Esophagus muscularis mucosa (tissue), 4 donors: ENCODE measurements around the gene PGP. TPM values are rescaled to one million over a fixed set of nuclear protein-coding genes. Genes with fewer than 3 reads are reported as not detected.

ENCODE experiments used
- DNase-seq: peaks from one replicate; pipeline ENCODE4 v3.0.0-alpha.2; 2017; ENCODE audit errors: extremely low spot score
- H3K27ac ChIP-seq, 4 donors: fragments of 200-600 bp; sonication (generic); replicated peaks in 1 of 4; 1 replicate in 3 of 4; 2 replicates in 1 of 4; pipeline ENCODE4 v1.5.1; 2016 to 2019; ENCODE audit warnings: mild to moderate bottlenecking in 1 of 4
- H3K27me3 ChIP-seq, 4 donors: fragments of 200-600 bp; sonication (generic); one replicate each; pipeline versions ENCODE4 v1.5.1 to v1.6.0; 2016 to 2019
- H3K36me3 ChIP-seq, 4 donors: fragments of 200-600 bp; sonication (generic); one replicate each; pipeline ENCODE4 v1.5.1; 2016 to 2019
- H3K4me1 ChIP-seq, 4 donors: fragments of 200-600 bp; sonication (generic); one replicate each; pipeline ENCODE4 v1.5.1; 2016 to 2019
- H3K4me3 ChIP-seq, 4 donors: fragments of 200-600 bp; sonication (generic); 1 replicate in 2 of 4; 2 replicates in 2 of 4; pipeline ENCODE4 v1.5.1; 2016 to 2019; ENCODE audit warnings: mild to moderate bottlenecking in 4 of 4, moderate library complexity in 1 of 4
- H3K9me3 ChIP-seq, 4 donors: fragments of 200-600 bp; sonication (generic); 1 replicate in 3 of 4; 2 replicates in 1 of 4; pipeline ENCODE4 v1.5.1; 2016 to 2019
- EP300 ChIP-seq: sonication (generic); formaldehyde crosslinking; IDR thresholded peaks from one replicate; pipeline ENCODE4 v1.6.1; 2017; ENCODE audit warnings: antibody characterized with exemption
- POLR2A ChIP-seq: fragments of 450-650 bp; IDR thresholded peaks from one replicate; pipeline ENCODE4 v1.6.1; 2017; ENCODE audit warnings: antibody characterized with exemption, moderate library complexity, mild to moderate bottlenecking, low read depth
- POLR2AphosphoS5 ChIP-seq, 2 donors: sonication (generic); formaldehyde crosslinking; IDR thresholded peaks; one replicate each; pipeline ENCODE4 v1.6.1; 2017; ENCODE audit warnings: antibody characterized with exemption in 2 of 2
- WGBS: methylation state at CpG from one replicate; pipeline ENCODE4 v1.1.5; 2018; 5-methylcytosine and 5-hydroxymethylcytosine counted together
- intact Hi-C: fragments of 100-400 bp; cut with DNase I; formaldehyde crosslinking; loops from one replicate; pipeline ENCODE4 v1.15.1; 2023
- total RNA-seq, 4 donors: library from RNA; depleted of rRNA; stranded (reverse); fragments of >200 nt; gene quantifications; one replicate each; pipeline versions ENCODE4 v1.1.0 to v1.2.1, GENCODE V29; 2016
- TF ChIP-seq, protein P1 (sequence below), 3 experiments: fragments of 200-600 bp in 2 of 3; fragments of 450-650 bp in 1 of 3; sonication (generic) in 2 of 3; IDR thresholded peaks; one replicate each; pipeline ENCODE4 v1.5.1; 2017 to 2019; ENCODE audit warnings: antibody characterized with exemption in 3 of 3, mild to moderate bottlenecking in 2 of 3, moderate library complexity in 1 of 3

PGP gene
- total RNA-seq, 4 donors from 2014 or later: 8.9 to 20.0 (median 13.7) TPM

DNA sequence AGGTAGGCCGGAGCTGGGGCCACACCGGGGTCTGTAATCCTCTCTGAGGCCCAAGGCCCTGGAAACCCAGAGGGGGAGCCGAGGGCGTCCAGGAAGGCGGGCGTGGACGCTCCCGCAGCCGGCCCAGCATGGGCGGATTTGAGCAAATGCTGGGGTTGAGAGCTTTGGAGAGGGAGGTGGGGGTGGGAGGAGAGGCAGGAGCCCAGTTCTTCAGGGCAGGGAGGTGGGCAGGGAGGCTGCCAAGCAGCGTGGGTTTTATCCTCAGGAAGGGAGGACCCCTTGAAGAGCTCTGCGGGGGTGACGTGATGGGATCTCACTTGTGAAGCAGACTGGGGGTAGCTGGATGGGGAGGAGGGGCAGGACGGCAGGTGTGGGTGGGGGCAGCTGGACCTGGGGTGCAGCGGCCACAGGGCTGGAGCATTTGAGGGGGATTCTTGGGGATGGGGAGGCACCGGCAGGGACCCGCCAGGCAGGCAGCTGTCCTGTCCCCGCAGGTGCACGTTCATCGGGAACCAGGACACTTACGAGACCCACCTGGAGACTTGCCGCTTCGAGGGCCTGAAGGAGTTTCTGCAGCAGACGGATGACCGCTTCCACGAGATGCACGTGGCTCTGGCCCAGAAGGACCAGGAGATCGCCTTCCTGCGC is 41.8 kb downstream of the PGP start:
- intact Hi-C loops: no loop called here
- Histone ChIP-seq H3K4me1 (peaks cover 0 to 9% (median 0%) of the 10 kb centered on the region in 4 donors), H3K36me3 (peaks cover 78 to 100% (median 93%) of the 10 kb centered on the region in 4 donors), H3K4me3 (no peak overlapping the region), H3K27me3 (no peaks in the 10 kb centered on the region), H3K27ac (no peak overlapping the region), H3K9me3 (no peaks in the 10 kb centered on the region)
- no peak for DNase-seq
- no peak for TF ChIP-seq POLR2AphosphoS5 (IDR thresholded peaks at IDR 0.05)
- TF ChIP-seq, protein P1, sequence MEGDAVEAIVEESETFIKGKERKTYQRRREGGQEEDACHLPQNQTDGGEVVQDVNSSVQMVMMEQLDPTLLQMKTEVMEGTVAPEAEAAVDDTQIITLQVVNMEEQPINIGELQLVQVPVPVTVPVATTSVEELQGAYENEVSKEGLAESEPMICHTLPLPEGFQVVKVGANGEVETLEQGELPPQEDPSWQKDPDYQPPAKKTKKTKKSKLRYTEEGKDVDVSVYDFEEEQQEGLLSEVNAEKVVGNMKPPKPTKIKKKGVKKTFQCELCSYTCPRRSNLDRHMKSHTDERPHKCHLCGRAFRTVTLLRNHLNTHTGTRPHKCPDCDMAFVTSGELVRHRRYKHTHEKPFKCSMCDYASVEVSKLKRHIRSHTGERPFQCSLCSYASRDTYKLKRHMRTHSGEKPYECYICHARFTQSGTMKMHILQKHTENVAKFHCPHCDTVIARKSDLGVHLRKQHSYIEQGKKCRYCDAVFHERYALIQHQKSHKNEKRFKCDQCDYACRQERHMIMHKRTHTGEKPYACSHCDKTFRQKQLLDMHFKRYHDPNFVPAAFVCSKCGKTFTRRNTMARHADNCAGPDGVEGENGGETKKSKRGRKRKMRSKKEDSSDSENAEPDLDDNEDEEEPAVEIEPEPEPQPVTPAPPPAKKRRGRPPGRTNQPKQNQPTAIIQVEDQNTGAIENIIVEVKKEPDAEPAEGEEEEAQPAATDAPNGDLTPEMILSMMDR (IDR thresholded peaks at IDR 0.05): no peak
- no peak for TF ChIP-seq POLR2A
- TF ChIP-seq EP300: no peak
- whole genome bisulfite sequencing: 90% methylated on average over 24 of the region's 29 CpGs

DNA sequence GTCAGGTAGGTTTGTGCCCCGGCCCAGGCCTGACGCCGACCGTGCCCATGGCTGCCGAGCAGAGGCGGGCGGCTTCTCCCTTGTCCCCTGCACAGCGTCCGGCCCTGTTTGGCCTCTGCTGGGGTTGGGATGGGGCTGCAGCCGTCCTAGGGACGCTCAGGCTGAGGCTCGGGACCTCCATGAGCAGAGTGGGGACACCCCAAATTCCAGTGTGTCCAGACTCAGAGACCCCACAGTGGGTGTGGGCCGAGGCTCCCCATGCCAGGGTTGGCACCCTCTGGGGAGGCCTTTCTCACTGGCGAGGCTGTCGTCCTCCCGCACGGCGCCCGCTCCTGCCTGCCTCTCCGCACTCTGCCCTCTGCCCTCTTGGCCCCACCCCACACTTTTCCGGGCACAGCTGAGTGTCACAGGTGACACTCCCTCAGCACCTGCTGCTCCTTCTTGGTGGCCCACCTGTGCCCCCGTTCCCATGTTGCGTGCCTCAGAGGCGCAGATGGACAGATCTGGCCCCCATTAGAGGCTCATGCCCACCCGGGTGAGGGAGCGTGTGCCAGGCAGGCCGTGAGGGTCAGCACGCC is 43.0 kb downstream of the PGP start:
- Histone ChIP-seq H3K9me3 (no peaks in the 10 kb centered on the region), H3K4me1 (peaks cover 0 to 9% (median 0%) of the 10 kb centered on the region in 4 donors), H3K4me3 (no peak overlapping the region), H3K27ac (no peak overlapping the region), H3K27me3 (no peaks in the 10 kb centered on the region), H3K36me3 (peaks cover 76 to 100% (median 92%) of the 10 kb centered on the region in 4 donors)
- intact Hi-C loops: no loop called here
- no peak for DNase-seq
- TF ChIP-seq EP300 (no peak), POLR2AphosphoS5 (IDR thresholded peaks at IDR 0.05) (no peak), POLR2A (no peak)
- TF ChIP-seq, protein P1 (IDR thresholded peaks at IDR 0.05): no peak
- WGBS: 93% methylated on average over 25 of the region's 28 CpGs

DNA sequence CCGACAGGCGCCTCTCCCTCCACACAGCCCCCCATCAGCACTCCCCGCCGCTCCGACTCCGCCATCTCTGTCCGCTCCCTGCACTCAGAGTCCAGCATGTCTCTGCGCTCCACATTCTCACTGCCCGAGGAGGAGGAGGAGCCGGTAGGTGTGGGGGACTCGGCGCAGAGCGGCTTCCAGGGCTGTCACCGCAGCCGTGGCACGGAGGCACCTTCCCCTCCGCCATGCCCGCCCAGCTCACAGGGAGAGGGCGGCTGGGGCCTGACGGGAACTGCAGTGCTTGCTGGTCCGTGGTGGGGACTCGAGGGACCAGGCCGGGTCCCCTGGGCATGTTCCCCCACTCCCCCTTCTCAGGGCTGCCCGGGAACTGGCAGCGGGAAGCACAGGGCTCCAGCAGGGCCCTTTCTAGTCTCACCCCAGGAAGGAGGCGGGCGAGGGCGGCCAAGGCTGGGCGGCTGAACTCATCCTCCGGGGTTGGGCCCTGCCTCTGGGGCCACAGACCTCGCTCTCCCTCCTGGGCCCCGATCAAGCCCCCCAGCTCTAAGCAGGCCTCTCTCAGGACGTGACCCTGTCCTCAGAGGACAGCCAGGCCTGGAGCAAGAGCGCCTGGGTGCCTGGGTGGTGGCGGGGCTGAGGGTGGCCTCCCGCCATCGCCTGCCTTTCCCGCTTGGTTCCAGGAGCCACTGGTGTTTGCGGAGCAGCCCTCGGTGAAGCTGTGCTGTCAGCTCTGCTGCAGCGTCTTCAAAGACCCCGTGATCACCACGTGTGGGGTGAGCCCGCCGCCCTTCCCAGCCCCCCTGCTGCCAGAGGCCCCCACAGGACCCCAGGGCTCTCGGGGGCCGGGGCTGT is 43.8 kb downstream of the PGP start:
- Histone ChIP-seq H3K9me3 (no peaks in the 10 kb centered on the region), H3K4me3 (peak overlapping the region; percentile 31 to 54 (median 40)), H3K4me1 (peaks cover 0 to 9% (median 0%) of the 10 kb centered on the region in 4 donors), H3K27ac (peak overlapping the region; percentile 45 to 62 (median 58)), H3K27me3 (no peaks in the 10 kb centered on the region), H3K36me3 (peaks cover 67 to 100% (median 91%) of the 10 kb centered on the region in 4 donors)
- 77% methylated on average over 24 of the region's 47 CpGs for WGBS
- no peak for DNase-seq
- intact Hi-C loops: no loop called here
- TF ChIP-seq, protein P1 (IDR thresholded peaks at IDR 0.05): no peak
- TF ChIP-seq EP300: no peak
- TF ChIP-seq POLR2AphosphoS5 (IDR thresholded peaks at IDR 0.05): no peak
- no peak for TF ChIP-seq POLR2A

DNA sequence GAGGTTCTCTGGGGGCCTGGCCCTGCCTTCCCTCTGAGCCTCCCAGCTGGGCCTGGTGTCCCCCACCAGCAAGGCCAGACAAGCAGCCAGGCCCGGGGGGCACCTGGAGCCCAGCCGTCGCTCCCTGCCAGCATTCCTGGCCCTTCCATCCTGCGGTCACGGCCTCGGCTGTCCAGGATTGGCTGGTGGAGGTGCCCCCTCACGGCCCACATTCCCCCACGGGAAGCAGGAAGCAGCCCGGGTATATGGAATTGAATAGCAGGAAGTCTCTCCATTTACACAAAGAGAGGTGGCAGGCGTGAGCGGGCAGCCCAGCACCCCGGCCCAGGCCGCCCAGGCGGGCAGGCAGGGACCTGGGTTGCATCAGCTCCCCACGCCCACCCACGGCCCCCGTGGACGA is 44.6 kb downstream of the PGP start:
- Histone ChIP-seq H3K9me3 (no peaks in the 10 kb centered on the region), H3K36me3 (peaks cover 60 to 97% (median 87%) of the 10 kb centered on the region in 4 donors)

More for the DNA sequence above, 44.6 kb downstream of the PGP start:
- Histone ChIP-seq H3K4me1 (peaks cover 0 to 9% (median 0%) of the 10 kb centered on the region in 4 donors), H3K4me3 (peak overlapping the region; percentile 31 to 54 (median 40)), H3K27ac (peak overlapping the region; percentile 45 to 62 (median 58)), H3K27me3 (no peaks in the 10 kb centered on the region)
- no peak for TF ChIP-seq POLR2A
- TF ChIP-seq, protein P1 (IDR thresholded peaks at IDR 0.05): no peak
- TF ChIP-seq POLR2AphosphoS5 (IDR thresholded peaks at IDR 0.05): peak in 1 of 2 donors; percentile 54
- 70% methylated on average over 2 of the region's 18 CpGs for WGBS
- no peak for DNase-seq
- intact Hi-C loops: no loop called here
